ENCODE data around the gene CAMP.
A peak's percentile ranks its signal among the peaks of the same experiment; 100 is the strongest.
"Not testable (repeated sequence)": the region's sequence is repeated elsewhere in the genome, so short reads cannot be mapped to it uniquely, and the experiment has no call there.

CAMP gene

DNA sequence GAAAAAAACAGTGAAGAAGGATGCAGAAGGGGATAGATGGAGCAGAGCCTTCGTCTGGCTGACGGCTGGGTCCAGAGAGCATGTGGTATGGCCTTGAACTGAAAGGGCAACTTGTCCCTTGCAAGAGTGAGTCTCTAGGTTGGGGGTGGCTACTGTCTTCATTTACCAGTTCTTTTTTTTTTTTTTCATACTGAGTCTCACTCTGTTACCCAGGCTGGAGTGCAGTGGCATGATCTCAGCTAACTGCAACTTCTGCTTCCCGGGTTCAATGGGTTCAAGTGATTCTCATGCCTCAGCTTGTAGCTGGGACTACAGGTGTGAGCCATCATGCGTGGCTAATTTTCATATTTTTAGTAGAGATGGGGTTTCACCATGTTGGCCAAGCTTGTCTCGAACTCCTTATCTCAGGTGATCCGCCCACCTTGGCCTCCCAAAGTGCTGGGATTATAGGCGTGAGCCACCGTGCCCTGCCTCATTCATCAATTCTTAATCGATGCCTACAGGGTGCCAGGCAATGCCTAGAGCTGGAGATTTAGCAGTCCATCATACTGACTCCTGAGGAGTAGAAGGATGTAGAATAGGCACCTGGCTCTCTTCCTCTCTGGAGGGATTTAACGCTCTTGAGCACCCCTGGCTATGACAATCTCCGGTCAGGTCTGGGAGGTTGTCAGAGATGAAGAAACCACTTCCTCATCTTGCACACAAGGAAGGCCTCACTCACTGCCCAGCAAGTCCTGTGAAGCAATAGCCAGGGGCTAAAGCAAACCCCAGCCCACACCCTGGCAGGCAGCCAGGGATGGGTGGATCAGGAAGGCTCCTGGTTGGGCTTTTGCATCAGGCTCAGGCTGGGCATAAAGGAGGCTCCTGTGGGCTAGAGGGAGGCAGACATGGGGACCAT lies at the start of gene CAMP:
TSS of gene CAMP (plus strand) at position 880 of the 898 bp plus-strand sequence. CDS start at position 897, 17 bp downstream.
- no peak for DNase-seq (ENCODE audit: low read depth in 2 of 2)

GRCh38 chr3:48178072-48178471 lies 45.2 kb upstream of the CAMP start:
- DNase-seq (ENCODE audit: low read depth in 2 of 2): no peak

GRCh38 chr3:48180021-48180420 lies 43.3 kb upstream of the CAMP start:
- no peak for DNase-seq (ENCODE audit: low read depth in 2 of 2)

GRCh38 chr3:48180531-48181253 lies 42.6 kb upstream of the CAMP start:
- no peak for DNase-seq (ENCODE audit: low read depth in 2 of 2)

GRCh38 chr3:48184299-48184698 lies 39.0 kb upstream of the CAMP start:
- DNase-seq (ENCODE audit: low read depth in 2 of 2): no peak

GRCh38 chr3:48185129-48185528 lies 38.2 kb upstream of the CAMP start:
- no peak for DNase-seq (ENCODE audit: low read depth in 2 of 2)

GRCh38 chr3:48186631-48187300 lies 36.5 kb upstream of the CAMP start:
- DNase-seq (ENCODE audit: low read depth in 2 of 2): no peak

- DNase-seq (ENCODE audit: low read depth in 2 of 2): no peak
Measured at GRCh38 chr3:48187301-48187578, 36.1 kb upstream of the CAMP start.

DNA sequence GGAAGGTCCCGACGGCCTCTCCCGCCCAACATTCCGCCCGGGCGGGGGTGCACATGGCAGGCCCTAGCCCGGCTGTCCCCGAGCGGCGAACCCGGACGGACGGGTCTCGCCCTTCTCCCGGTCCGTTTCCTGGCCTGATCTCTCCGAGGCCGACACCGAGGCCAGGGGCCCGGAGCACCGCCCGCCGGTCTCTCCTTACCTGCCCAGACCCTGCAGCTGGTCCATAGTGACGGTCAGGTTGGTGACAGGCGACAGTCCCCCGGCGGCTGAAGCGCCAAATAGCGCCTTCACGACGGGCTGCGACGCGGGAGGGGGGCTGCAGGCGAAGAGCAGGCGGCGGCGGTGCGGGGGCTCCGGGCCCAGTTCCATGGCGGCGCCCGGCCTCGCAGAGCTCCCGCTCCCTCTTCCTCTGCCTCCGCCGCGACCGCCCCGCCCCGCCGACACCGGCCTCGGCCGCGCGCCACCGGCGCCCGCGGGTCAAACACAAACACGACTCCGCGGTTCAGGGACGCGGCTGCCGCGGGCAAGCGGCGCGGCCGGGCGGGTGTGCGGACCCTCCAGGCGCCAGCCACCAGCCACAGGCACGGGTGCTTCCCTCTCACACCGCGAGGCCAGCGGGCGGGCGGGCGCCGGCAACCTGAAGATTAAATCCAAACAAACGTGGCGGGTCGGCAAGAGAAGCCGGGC lies 35.6 kb upstream of the CAMP start:
- DNase-seq (ENCODE audit: low read depth in 2 of 2): no peak

DNA sequence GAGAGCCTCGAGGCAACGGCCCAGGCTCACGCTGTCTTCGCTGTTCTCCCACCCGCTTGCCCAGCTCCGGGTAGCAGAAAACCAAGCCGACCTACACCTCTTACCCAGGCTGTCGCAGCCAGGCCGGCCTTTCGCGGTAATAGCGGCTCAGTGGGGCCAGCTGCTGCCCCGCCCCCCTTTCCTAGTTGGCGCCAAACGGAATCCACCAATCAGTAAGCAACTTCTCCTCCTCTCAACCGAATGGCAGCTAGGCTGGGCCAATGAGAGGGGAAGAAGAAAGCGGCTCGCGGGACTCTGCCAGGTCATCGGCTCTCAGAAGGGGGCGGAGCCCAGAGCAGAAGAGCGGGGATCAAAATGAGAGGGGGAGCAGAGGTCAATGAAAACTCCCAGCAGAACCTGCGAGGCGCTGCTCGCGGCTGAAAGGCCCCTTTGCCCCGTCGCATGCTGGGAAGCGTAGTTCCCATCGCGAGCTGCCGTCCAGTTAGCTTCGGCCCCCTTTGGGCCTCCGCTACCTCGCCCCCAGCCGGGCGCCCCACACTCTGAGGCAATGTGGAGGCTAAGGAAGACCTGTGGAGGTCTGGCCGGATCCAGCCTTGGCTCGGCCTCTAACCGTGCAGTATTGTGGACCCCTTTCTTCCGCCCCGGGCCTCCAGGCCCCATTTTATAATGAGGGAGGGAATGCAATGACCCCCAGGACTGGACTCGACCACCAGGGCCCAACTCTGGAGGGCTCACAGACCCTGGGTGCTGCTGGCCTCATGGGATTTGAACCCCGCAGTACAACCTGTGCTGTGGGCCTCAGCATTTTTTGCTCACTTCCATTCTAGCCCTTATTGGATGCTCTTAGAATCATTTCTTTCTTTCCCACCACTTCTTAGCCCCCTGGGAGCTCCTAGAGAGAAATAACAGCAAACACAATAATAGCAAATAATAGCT lies 34.8 kb upstream of the CAMP start, which contains the start of gene CDC25A:
TSS of gene CDC25A (minus strand) at position 152 of the 936 bp plus-strand sequence. CDS start 470 bp downstream, outside the sequence.
- peak; percentile 98 for DNase-seq (ENCODE audit: low read depth in 2 of 2)

GRCh38 chr3:48189321-48189720 lies 34.0 kb upstream of the CAMP start:
- no peak for DNase-seq (ENCODE audit: low read depth in 2 of 2)

- DNase-seq (ENCODE audit: low read depth in 2 of 2): no peak
Measured at GRCh38 chr3:48190911-48191310, 32.4 kb upstream of the CAMP start.

- DNase-seq (ENCODE audit: low read depth in 2 of 2): peak; percentile 18
Measured at GRCh38 chr3:48194446-48195071, 28.7 kb upstream of the CAMP start.

GRCh38 chr3:48196611-48197010 lies 26.7 kb upstream of the CAMP start:
- no peak for DNase-seq (ENCODE audit: low read depth in 2 of 2)

DNA sequence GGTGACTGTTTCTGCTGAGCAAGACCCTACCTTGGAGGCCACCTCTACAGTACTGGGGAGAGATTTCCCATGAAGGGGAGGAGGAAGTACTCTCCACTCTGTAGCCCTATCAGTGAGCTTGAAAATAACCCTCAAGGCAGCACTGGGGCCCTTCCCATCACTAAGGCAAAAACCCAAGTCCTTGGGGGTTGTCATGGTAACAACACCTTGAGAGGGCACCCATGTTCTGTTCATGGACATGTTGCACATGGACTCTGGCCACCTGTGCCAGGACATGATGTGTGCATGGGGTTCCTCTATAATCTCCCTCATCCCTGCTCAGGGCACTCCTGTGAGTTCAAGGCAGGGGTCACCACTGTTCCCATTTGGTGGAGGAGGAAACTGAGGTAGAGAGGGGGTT lies 24.2 kb upstream of the CAMP start:
- DNase-seq (ENCODE audit: low read depth in 2 of 2): no peak

DNA sequence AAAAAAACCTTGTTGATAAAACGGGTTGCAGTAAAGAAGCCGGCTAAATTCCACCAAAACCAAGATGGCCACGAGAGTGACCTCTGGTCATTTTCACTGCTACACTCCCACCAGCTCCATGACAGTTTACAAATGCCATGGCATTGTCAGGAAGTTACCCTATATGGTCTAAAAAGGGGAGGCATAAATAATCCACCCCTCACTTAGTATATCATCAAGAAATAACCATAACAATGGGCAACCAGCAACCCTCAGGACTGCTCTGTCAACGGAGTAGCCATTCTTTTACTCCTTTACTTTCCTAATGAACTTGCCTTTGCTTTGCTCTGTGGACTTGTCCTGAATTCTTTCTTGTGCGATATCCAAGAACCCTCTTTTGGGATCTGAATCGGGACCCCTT lies 20.7 kb upstream of the CAMP start:
- DNase-seq (ENCODE audit: low read depth in 2 of 2): no peak

GRCh38 chr3:48208076-48208475 lies 15.2 kb upstream of the CAMP start:
- DNase-seq (ENCODE audit: low read depth in 2 of 2): no peak

DNA sequence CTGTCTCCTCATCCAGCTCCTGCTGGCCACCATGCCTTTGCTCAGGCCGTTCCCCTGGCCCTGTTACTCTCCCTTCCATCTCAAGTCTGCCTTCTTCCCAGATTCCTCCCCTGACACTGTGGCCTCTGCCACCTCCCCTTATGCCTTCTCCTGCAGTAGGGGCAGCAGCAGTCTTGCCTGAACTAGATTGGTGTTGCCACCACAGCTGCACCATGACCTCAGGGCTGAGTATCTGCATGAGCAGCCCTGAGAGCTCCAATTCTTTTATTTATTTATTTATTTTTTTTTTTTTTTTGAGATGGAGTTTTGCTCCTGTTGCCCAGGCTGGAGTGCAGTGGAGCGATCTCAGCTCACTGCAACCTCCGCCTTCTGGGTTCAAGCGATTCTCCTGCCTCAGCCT lies 13.8 kb upstream of the CAMP start:
- no peak for DNase-seq (ENCODE audit: low read depth in 2 of 2)

- not testable (repeated sequence) for DNase-seq (ENCODE audit: low read depth in 2 of 2)
Measured at GRCh38 chr3:48210534-48210933, 12.8 kb upstream of the CAMP start.

GRCh38 chr3:48211776-48212175 lies 11.5 kb upstream of the CAMP start:
- not testable (repeated sequence) for DNase-seq (ENCODE audit: low read depth in 2 of 2)

Data from fibroblast of skin of left biceps (primary cell).